HEK293T (cell line): Measurements from ENCODE around the gene DAPK1.

Experiments used
- ARNT ChIP-seq: fragments of 450-650 bp; IDR thresholded peaks from 2 replicates; pipeline ENCODE4 v1.6.1; 2017; ENCODE audit warnings: mild to moderate bottlenecking
- BHLHE40 ChIP-seq: fragments of 450-650 bp; IDR thresholded peaks from 2 replicates; pipeline ENCODE4 v1.6.1; 2016; ENCODE audit warnings: mild to moderate bottlenecking, moderate library complexity, borderline replicate concordance
- CTBP1 ChIP-seq: fragments of 450-650 bp; IDR thresholded peaks from 2 replicates; pipeline ENCODE4 v1.6.1; 2016; ENCODE audit warnings: borderline replicate concordance
- ELF4 ChIP-seq: fragments of 450-650 bp; IDR thresholded peaks from 2 replicates; pipeline ENCODE4 v1.6.1; 2017; ENCODE audit warnings: antibody characterized with exemption
- FOXA1 ChIP-seq: fragments of 450-650 bp; IDR thresholded peaks from 2 replicates; pipeline ENCODE4 v1.6.1; 2016; ENCODE audit warnings: mild to moderate bottlenecking
- FOXK2 ChIP-seq: fragments of 450-650 bp; IDR thresholded peaks from 2 replicates; pipeline ENCODE4 v1.6.1; 2016; ENCODE audit warnings: mild to moderate bottlenecking
- FOXM1 ChIP-seq: fragments of 450-650 bp; IDR thresholded peaks from 2 replicates; pipeline ENCODE4 v1.6.1; 2017; ENCODE audit warnings: mild to moderate bottlenecking, borderline replicate concordance
- HDGF ChIP-seq: fragments of 450-650 bp; IDR thresholded peaks from 2 replicates; pipeline ENCODE4 v1.6.1; 2017; ENCODE audit warnings: antibody characterized with exemption, borderline replicate concordance
- L3MBTL2 ChIP-seq: fragments of 450-650 bp; conservative IDR thresholded peaks from 2 replicates; pipeline ENCODE4 v1.6.1; 2016; ENCODE audit warnings: mild to moderate bottlenecking
- LEF1 ChIP-seq: fragments of 450-650 bp; IDR thresholded peaks from 2 replicates; pipeline ENCODE4 v1.6.1; 2017; ENCODE audit warnings: mild to moderate bottlenecking, borderline replicate concordance
- NFRKB ChIP-seq: fragments of 450-650 bp; IDR thresholded peaks from 2 replicates; pipeline ENCODE4 v1.6.1; 2016; ENCODE audit warnings: mild to moderate bottlenecking, moderate library complexity
- SP1 ChIP-seq: fragments of 450-650 bp; IDR thresholded peaks from 2 replicates; pipeline ENCODE4 v1.6.1; 2017
- SUZ12 ChIP-seq: fragments of 450-650 bp; IDR thresholded peaks from 2 replicates; pipeline ENCODE4 v1.6.1; 2016; ENCODE audit warnings: mild to moderate bottlenecking
- TF ChIP-seq, protein P1 (sequence below): fragments of 450-650 bp; IDR thresholded peaks from 2 replicates; pipeline ENCODE4 v1.6.1; 2016

DNA sequence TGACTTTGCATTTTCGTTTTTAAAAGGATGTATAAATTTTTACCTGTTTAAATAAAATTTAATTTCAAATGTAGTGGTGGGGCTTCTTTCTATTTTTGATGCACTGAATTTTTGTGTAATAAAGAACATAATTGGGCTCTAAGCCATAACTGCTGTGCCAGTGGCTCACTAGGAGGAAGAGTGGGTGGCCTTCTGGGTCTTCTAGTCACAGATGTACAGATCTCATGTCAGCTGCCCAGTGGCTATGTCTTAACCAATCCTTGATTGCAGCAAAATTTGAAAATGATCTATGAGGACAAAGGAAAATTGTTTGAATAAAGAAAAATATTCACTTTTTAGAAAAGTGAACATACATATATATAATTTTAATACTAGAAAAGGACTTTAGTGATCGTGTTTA lies 233.7 kb downstream of the DAPK1 start:
- no peak for TF ChIP-seq NFRKB
- no peak for TF ChIP-seq SUZ12
- TF ChIP-seq SP1, result no peak
- no peak for TF ChIP-seq HDGF
- TF ChIP-seq FOXM1, result no peak
- no peak for TF ChIP-seq FOXA1
- no peak for TF ChIP-seq ARNT
- TF ChIP-seq CTBP1, result no peak
- TF ChIP-seq BHLHE40, result no peak
- TF ChIP-seq, protein P1, sequence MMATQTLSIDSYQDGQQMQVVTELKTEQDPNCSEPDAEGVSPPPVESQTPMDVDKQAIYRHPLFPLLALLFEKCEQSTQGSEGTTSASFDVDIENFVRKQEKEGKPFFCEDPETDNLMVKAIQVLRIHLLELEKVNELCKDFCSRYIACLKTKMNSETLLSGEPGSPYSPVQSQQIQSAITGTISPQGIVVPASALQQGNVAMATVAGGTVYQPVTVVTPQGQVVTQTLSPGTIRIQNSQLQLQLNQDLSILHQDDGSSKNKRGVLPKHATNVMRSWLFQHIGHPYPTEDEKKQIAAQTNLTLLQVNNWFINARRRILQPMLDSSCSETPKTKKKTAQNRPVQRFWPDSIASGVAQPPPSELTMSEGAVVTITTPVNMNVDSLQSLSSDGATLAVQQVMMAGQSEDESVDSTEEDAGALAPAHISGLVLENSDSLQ, result no peak
- TF ChIP-seq LEF1, result no peak
- no peak for TF ChIP-seq FOXK2
- no peak for TF ChIP-seq ELF4
- no peak for TF ChIP-seq L3MBTL2
